ENCODE data around the gene MEN1. TPM values are rescaled to one million over a fixed set of nuclear protein-coding genes. Genes with fewer than 3 reads are reported as not detected.

Gene MEN1
- total RNA-seq, 1 experiment from 2014 or later: 54.5 TPM

- H3K9me3 ChIP-seq (ENCODE audit: control insufficient read depth, insufficient read depth, low read depth, low read length): no peaks in the 10 kb centered on the region
- no peaks in the 10 kb centered on the region for H3K27me3 ChIP-seq (ENCODE audit: control insufficient read depth, insufficient read depth, low read length)
- no peak overlapping the region for H3K4me3 ChIP-seq (ENCODE audit: low read depth in 2 of 2, low read length in 2 of 2)
- ATAC-seq: no peak
- peaks cover 92% of the 10 kb centered on the region for H3K4me1 ChIP-seq (ENCODE audit: control insufficient read depth, insufficient read depth, low read length)
- TF ChIP-seq SIN3A (IDR thresholded peaks at IDR 0.05; ENCODE audit: borderline replicate concordance, insufficient read depth, low read depth, low read length) (no peak), TCF7L2 (IDR thresholded peaks at IDR 0.05; ENCODE audit: low read depth, low read length) (no peak), REST (IDR thresholded peaks at IDR 0.05; ENCODE audit: insufficient read depth in 1 of 2, low read depth in 2 of 2, low read length in 1 of 2) (no peak), POLR2AphosphoS5 (IDR thresholded peaks at IDR 0.05; ENCODE audit: low read depth, low read length) (no peak; the same call in 1 of the 2 replicates), CTCF (IDR thresholded peaks at IDR 0.05) (no peak)
- BruUV-seq (replicated peaks): no TSS peak
- in situ Hi-C loops (cut with HindIII; ENCODE audit: low pct_unique_long_range_greater_than_20kb, low sequenced_read_pairs): no loop called here
- peak overlapping the region; percentile 98 for H3K27ac ChIP-seq (ENCODE audit: low read length)
- no peak for DNase-seq (ENCODE audit: low read depth, low spot score)
- intact Hi-C loops (cut with micrococcal nuclease; ENCODE audit: unreplicated experiment): no loop called here
- POLR2A ChIA-PET: interaction anchor here (0.5 kb wide), 1 partner anchor 26 kb away, joined by 3 read pairs; no protein-coding TSS in a partner anchor
- CTCF ChIA-PET: interaction anchor here (0.6 to 1.7 kb wide), 3 partner anchors 7 to 654 kb away, joined by 3 to 5 read pairs (median 3); partner anchors contain the start of gene CDC42BPG
- H3K36me3 ChIP-seq (ENCODE audit: control insufficient read depth, insufficient read depth, low read length): no peaks in the 10 kb centered on the region; the same call in 1 of the 2 replicates
Measured at GRCh38 chr11:64851831-64852351, 41.5 kb upstream of the MEN1 start.

- no TSS peak for BruUV-seq (replicated peaks)
- no peaks in the 10 kb centered on the region for H3K9me3 ChIP-seq (ENCODE audit: control insufficient read depth, insufficient read depth, low read depth, low read length)
- intact Hi-C loops (cut with micrococcal nuclease; ENCODE audit: unreplicated experiment): no loop called here
- in situ Hi-C loops (cut with HindIII; ENCODE audit: low pct_unique_long_range_greater_than_20kb, low sequenced_read_pairs): no loop called here
- CTCF ChIA-PET: interaction anchor here (0.5 to 1.7 kb wide), 5 partner anchors 14 to 173 kb away, joined by 3 to 5 read pairs (median 4); no protein-coding TSS in a partner anchor
- peaks cover 84% of the 10 kb centered on the region for H3K4me1 ChIP-seq (ENCODE audit: control insufficient read depth, insufficient read depth, low read length)
- H3K36me3 ChIP-seq (ENCODE audit: control insufficient read depth, insufficient read depth, low read length): no peaks in the 10 kb centered on the region; the same call in 1 of the 2 replicates
- H3K4me3 ChIP-seq (ENCODE audit: low read depth in 2 of 2, low read length in 2 of 2): no peak overlapping the region
- peak overlapping the region; percentile 98 for H3K27ac ChIP-seq (ENCODE audit: low read length)
- POLR2A ChIA-PET: interaction anchor here (0.5 to 0.6 kb wide), 2 partner anchors 175 to 250 kb away, joined by 3 to 7 read pairs; no protein-coding TSS in a partner anchor
- H3K27me3 ChIP-seq (ENCODE audit: control insufficient read depth, insufficient read depth, low read length): no peaks in the 10 kb centered on the region
- ATAC-seq (peak; percentile 19), DNase-seq (ENCODE audit: low read depth, low spot score) (no peak)
- TF ChIP-seq TCF7L2 (IDR thresholded peaks at IDR 0.05; ENCODE audit: low read depth, low read length) (no peak), SIN3A (IDR thresholded peaks at IDR 0.05; ENCODE audit: borderline replicate concordance, insufficient read depth, low read depth, low read length) (0 out of 2 replicates have a peak, but pooled peaks have one; percentile 59), POLR2AphosphoS5 (IDR thresholded peaks at IDR 0.05; ENCODE audit: low read depth, low read length) (peak; percentile 61; the same call in 1 of the 2 replicates)
Measured at GRCh38 chr11:64850979-64851567, 40.7 kb upstream of the MEN1 start.

All from Panc1 (cell line).